Loucy (cell line): ENCODE results near the gene S1PR3.

Source experiments
- H2AFZ ChIP-seq: fragments of 200-600 bp; sonication (generic); 2 replicates; pipeline ENCODE4 v1.6.0; 2016; ENCODE audit warnings: antibody characterized with exemption, mild to moderate bottlenecking, low read length, moderate library complexity
- H3F3A ChIP-seq: fragments of 200-600 bp; 2 replicates; pipeline ENCODE4 v1.6.0; 2016; ENCODE audit warnings: antibody characterized with exemption, low read depth, mild to moderate bottlenecking
- H3K27me3 ChIP-seq: fragments of 200-600 bp; sonication (generic); 2 replicates; pipeline ENCODE4 v1.6.1; 2014; ENCODE audit warnings: low read length, mild to moderate bottlenecking; ENCODE audit not compliant: insufficient read depth, poor library complexity, severe bottlenecking
- H3K36me3 ChIP-seq: fragments of 200-600 bp; sonication (generic); 2 replicates; pipeline ENCODE4 v1.6.1; 2016; ENCODE audit warnings: low read length; ENCODE audit not compliant: insufficient read depth
- H3K4me1 ChIP-seq: fragments of 200-600 bp; sonication (generic); 2 replicates; pipeline ENCODE4 v1.5.1; 2014; ENCODE audit warnings: low read length, mild to moderate bottlenecking; ENCODE audit not compliant: insufficient read depth, poor library complexity, severe bottlenecking
- H3K4me2 ChIP-seq: fragments of 200-600 bp; sonication (generic); 2 replicates; pipeline ENCODE4 v1.6.0; 2014; ENCODE audit warnings: antibody characterized with exemption, low read length, low read depth, mild to moderate bottlenecking; ENCODE audit not compliant: poor library complexity, severe bottlenecking
- H3K4me3 ChIP-seq: fragments of 200-600 bp; sonication (generic); 2 replicates; pipeline ENCODE4 v1.5.1; 2014; ENCODE audit warnings: low read length, mild to moderate bottlenecking, mixed read lengths; ENCODE audit not compliant: poor library complexity, severe bottlenecking
- H3K79me2 ChIP-seq: fragments of 200-600 bp; sonication (generic); 2 replicates; pipeline ENCODE4 v1.6.1; 2014; ENCODE audit warnings: low read length; ENCODE audit not compliant: insufficient read depth
- H3K9ac ChIP-seq: fragments of 200-600 bp; sonication (generic); 2 replicates; pipeline ENCODE4 v1.6.0; 2014; ENCODE audit warnings: mild to moderate bottlenecking, low read depth, low read length, moderate library complexity; ENCODE audit not compliant: poor library complexity, severe bottlenecking
- H3K9me2 ChIP-seq: fragments of 200-600 bp; sonication (generic); replicated peaks from 2 replicates; pipeline ENCODE4 v1.6.1; 2016; ENCODE audit warnings: low read depth, low read length, mixed read lengths
- H3K9me3 ChIP-seq: fragments of 200-600 bp; sonication (generic); 2 replicates; pipeline ENCODE4 v1.6.1; 2014; ENCODE audit warnings: mild to moderate bottlenecking, antibody characterized with exemption, low read length, low read depth; ENCODE audit not compliant: insufficient read depth
- H4K20me1 ChIP-seq: fragments of 200-600 bp; sonication (generic); 2 replicates; pipeline ENCODE4 v1.6.0; 2014; ENCODE audit warnings: antibody characterized with exemption, low read length, mild to moderate bottlenecking; ENCODE audit not compliant: insufficient read depth, poor library complexity, severe bottlenecking
- CTCF ChIP-seq: fragments of 200-600 bp; sonication (generic); conservative IDR thresholded peaks from 2 replicates; pipeline ENCODE4 v1.5.1; 2014; ENCODE audit warnings: mild to moderate bottlenecking, antibody characterized with exemption, low read length
- EZH2phosphoT487 ChIP-seq: fragments of 200-600 bp; IDR thresholded peaks from 2 replicates; pipeline ENCODE4 v1.6.1; 2018; ENCODE audit warnings: antibody characterized with exemption, mild to moderate bottlenecking, moderate library complexity, borderline replicate concordance

Gene S1PR3

GRCh38 chr9:89021154-89021803 lies 30.0 kb downstream of the S1PR3 start:
- no peak overlapping the region for H3K9ac ChIP-seq
- H2AFZ ChIP-seq = no peak overlapping the region

GRCh38 chr9:89022001-89022759 lies 30.9 kb downstream of the S1PR3 start:
- Histone ChIP-seq H3K36me3 (no peaks in the 10 kb centered on the region), H3K4me3 (no peak overlapping the region), H3F3A (no peaks in the 10 kb centered on the region), H3K27me3 (no peaks in the 10 kb centered on the region), H4K20me1 (no peaks in the 10 kb centered on the region), H3K4me1 (no peaks in the 10 kb centered on the region), H3K9me3 (no peaks in the 10 kb centered on the region), H3K9ac (no peak overlapping the region), H3K9me2 (no peaks in the 10 kb centered on the region), H2AFZ (no peak overlapping the region), H3K4me2 (no peak overlapping the region), H3K79me2 (no peaks in the 10 kb centered on the region)
- TF ChIP-seq CTCF (no peak), EZH2phosphoT487 (no peak)

More at GRCh38 chr9:89021154-89021803, 30.0 kb downstream of the S1PR3 start:
- H3K4me1 ChIP-seq = no peaks in the 10 kb centered on the region
- no peak for TF ChIP-seq CTCF
- no peak for TF ChIP-seq EZH2phosphoT487
- H3K79me2 ChIP-seq = no peaks in the 10 kb centered on the region
- no peak overlapping the region for H3K4me3 ChIP-seq
- H3K4me2 ChIP-seq = no peak overlapping the region
- no peaks in the 10 kb centered on the region for H3K9me3 ChIP-seq
- H3K27me3 ChIP-seq = no peaks in the 10 kb centered on the region
- H3K9me2 ChIP-seq = no peaks in the 10 kb centered on the region
- H3K36me3 ChIP-seq = no peaks in the 10 kb centered on the region
- H4K20me1 ChIP-seq = no peaks in the 10 kb centered on the region
- no peaks in the 10 kb centered on the region for H3F3A ChIP-seq

GRCh38 chr9:89022902-89023301 lies 31.6 kb downstream of the S1PR3 start:
- no peak overlapping the region for H2AFZ ChIP-seq

More at GRCh38 chr9:89022902-89023301, 31.6 kb downstream of the S1PR3 start:
- no peaks in the 10 kb centered on the region for H3F3A ChIP-seq
- no peaks in the 10 kb centered on the region for H4K20me1 ChIP-seq
- no peak overlapping the region for H3K4me2 ChIP-seq
- no peaks in the 10 kb centered on the region for H3K36me3 ChIP-seq
- H3K27me3 ChIP-seq = no peaks in the 10 kb centered on the region
- H3K9me3 ChIP-seq = no peaks in the 10 kb centered on the region
- H3K79me2 ChIP-seq = no peaks in the 10 kb centered on the region
- H3K4me3 ChIP-seq = no peak overlapping the region
- TF ChIP-seq EZH2phosphoT487 (no peak), CTCF (no peak)
- no peaks in the 10 kb centered on the region for H3K4me1 ChIP-seq
- H3K9me2 ChIP-seq = no peaks in the 10 kb centered on the region
- no peak overlapping the region for H3K9ac ChIP-seq
